Measurements from ENCODE around the gene RPLP2. TPM values are rescaled to one million over a fixed set of nuclear protein-coding genes. Genes with fewer than 3 reads are reported as not detected.

RPLP2 gene
- total RNA-seq, 3 donors from 2014 or later (not counting 1 experiment from before 2014, with no cell fraction given): 1,482 to 1,846 (median 1,534) TPM

- peak in 1 of 3 donors; percentile 29 for ATAC-seq
- peak overlapping the region in 1 of 2 donors; percentile 48 for H3K27ac Mint-ChIP-seq
- peak in 1 of 2 donors; percentile 32 for DNase-seq
- peaks cover 4% of the 10 kb centered on the region for H3K27me3 ChIP-seq (ENCODE audit: control insufficient read depth, insufficient read depth, low read length)
- no peak overlapping the region for H3K4me3 ChIP-seq (ENCODE audit: low read length)
- H3K4me1 ChIP-seq (ENCODE audit: control insufficient read depth, insufficient read depth, low read length): peaks cover 82% of the 10 kb centered on the region
- H3K9me3 Mint-ChIP-seq: no peaks in the 10 kb centered on the region
- H3K27ac ChIP-seq (ENCODE audit: low read length): no peak overlapping the region
- H3K36me3 ChIP-seq (ENCODE audit: control insufficient read depth, insufficient read depth, low read length): peaks cover 14% of the 10 kb centered on the region
- H3K36me3 Mint-ChIP-seq: no peaks in the 10 kb centered on the region
- H3K9me3 ChIP-seq (ENCODE audit: control insufficient read depth, insufficient read depth, low read length): no peaks in the 10 kb centered on the region
- intact Hi-C loops (cut with micrococcal nuclease): no loop called here
- H3K4me1 Mint-ChIP-seq: peaks cover 7 to 29% of the 10 kb centered on the region in 2 donors
- peak overlapping the region; percentile 62 for H3K4me3 Mint-ChIP-seq
- 41% methylated on average over 31 of the region's 31 CpGs for WGBS (ENCODE audit: insufficient coverage)
- no peak for TF ChIP-seq CTCF (IDR thresholded peaks at IDR 0.05)
- H3K27me3 Mint-ChIP-seq (ENCODE audit: low read depth in 2 of 2): peaks cover 8 to 16% of the 10 kb centered on the region in 2 donors
These were observed 24.9 kb downstream of the RPLP2 start for GRCh38 chr11:834371-835316.

GRCh38 chr11:836274-836673, 26.5 kb downstream of the RPLP2 start:
- H3K27me3 Mint-ChIP-seq (ENCODE audit: low read depth in 2 of 2): peaks cover 6 to 8% of the 10 kb centered on the region in 2 donors
- ATAC-seq (no peak), DNase-seq (no peak)
- Histone ChIP-seq H3K36me3 (ENCODE audit: control insufficient read depth, insufficient read depth, low read length) (peaks cover 23% of the 10 kb centered on the region), H3K4me1 (ENCODE audit: control insufficient read depth, insufficient read depth, low read length) (peaks cover 80% of the 10 kb centered on the region), H3K27me3 (ENCODE audit: control insufficient read depth, insufficient read depth, low read length) (no peaks in the 10 kb centered on the region), H3K4me3 (ENCODE audit: low read length) (no peak overlapping the region), H3K27ac (ENCODE audit: low read length) (no peak overlapping the region), H3K9me3 (ENCODE audit: control insufficient read depth, insufficient read depth, low read length) (no peaks in the 10 kb centered on the region)
- 97% methylated on average over 14 of the region's 14 CpGs for WGBS (ENCODE audit: insufficient coverage)
- H3K4me1 Mint-ChIP-seq: peaks cover 7 to 33% of the 10 kb centered on the region in 2 donors
- TF ChIP-seq CTCF (IDR thresholded peaks at IDR 0.05): no peak
- no peaks in the 10 kb centered on the region for H3K36me3 Mint-ChIP-seq
- intact Hi-C loops (cut with micrococcal nuclease): no loop called here
- no peaks in the 10 kb centered on the region for H3K9me3 Mint-ChIP-seq
- H3K4me3 Mint-ChIP-seq: no peak overlapping the region
- no peak overlapping the region for H3K27ac Mint-ChIP-seq

GRCh38 chr11:836700-837099, 26.9 kb downstream of the RPLP2 start:
- TF ChIP-seq CTCF (IDR thresholded peaks at IDR 0.05): no peak
- no peak overlapping the region for H3K4me3 Mint-ChIP-seq
- H3K4me1 ChIP-seq (ENCODE audit: control insufficient read depth, insufficient read depth, low read length): peaks cover 84% of the 10 kb centered on the region

More at GRCh38 chr11:836700-837099, 26.9 kb downstream of the RPLP2 start:
- peaks cover 7 to 30% of the 10 kb centered on the region in 2 donors for H3K4me1 Mint-ChIP-seq
- no peaks in the 10 kb centered on the region for H3K36me3 Mint-ChIP-seq
- DNase-seq (no peak), ATAC-seq (no peak)
- WGBS (ENCODE audit: insufficient coverage): 83% methylated on average over 9 of the region's 9 CpGs
- H3K9me3 Mint-ChIP-seq: no peaks in the 10 kb centered on the region
- H3K27ac Mint-ChIP-seq: peak overlapping the region in 1 of 2 donors; percentile 62
- no peak overlapping the region for H3K27ac ChIP-seq (ENCODE audit: low read length)
- no peaks in the 10 kb centered on the region for H3K27me3 ChIP-seq (ENCODE audit: control insufficient read depth, insufficient read depth, low read length)
- no peak overlapping the region for H3K4me3 ChIP-seq (ENCODE audit: low read length)
- H3K27me3 Mint-ChIP-seq (ENCODE audit: low read depth in 2 of 2): peaks cover 2 to 3% of the 10 kb centered on the region in 2 donors
- H3K9me3 ChIP-seq (ENCODE audit: control insufficient read depth, insufficient read depth, low read length): no peaks in the 10 kb centered on the region
- H3K36me3 ChIP-seq (ENCODE audit: control insufficient read depth, insufficient read depth, low read length): peaks cover 23% of the 10 kb centered on the region
- intact Hi-C loops (cut with micrococcal nuclease): no loop called here
